Sigmoid colon (tissue), 4 donors: ENCODE data around the gene BACH1.

Source experiments
- EP300 ChIP-seq, 4 donors: sonication (generic); formaldehyde crosslinking; IDR thresholded peaks; one replicate each; pipeline ENCODE4 v1.6.1; 2017; ENCODE audit warnings: antibody characterized with exemption in 4 of 4
- POLR2A ChIP-seq, 2 donors: fragments of 450-650 bp; IDR thresholded peaks; one replicate each; pipeline ENCODE4 v1.6.1; 2016; ENCODE audit warnings: antibody characterized with exemption in 2 of 2, mild to moderate bottlenecking in 2 of 2, moderate library complexity in 2 of 2
- POLR2AphosphoS5 ChIP-seq, 4 donors: sonication (generic); formaldehyde crosslinking; IDR thresholded peaks; one replicate each; pipeline ENCODE4 v1.6.1; 2017; ENCODE audit warnings: antibody characterized with exemption in 4 of 4
- TF ChIP-seq, protein P1 (sequence below), 4 experiments: fragments of 450-650 bp in 3 of 4; fragments of 200-600 bp in 1 of 4; IDR thresholded peaks; one replicate each; pipeline ENCODE4 v1.5.1; 2016 to 2019; ENCODE audit warnings: antibody characterized with exemption in 4 of 4, mild to moderate bottlenecking in 3 of 4, moderate library complexity in 2 of 4

- TF ChIP-seq POLR2AphosphoS5 (IDR thresholded peaks at IDR 0.05) (no peak), POLR2A (IDR thresholded peaks at IDR 0.05) (no peak), EP300 (IDR thresholded peaks at IDR 0.05) (no peak)
- TF ChIP-seq, protein P1, sequence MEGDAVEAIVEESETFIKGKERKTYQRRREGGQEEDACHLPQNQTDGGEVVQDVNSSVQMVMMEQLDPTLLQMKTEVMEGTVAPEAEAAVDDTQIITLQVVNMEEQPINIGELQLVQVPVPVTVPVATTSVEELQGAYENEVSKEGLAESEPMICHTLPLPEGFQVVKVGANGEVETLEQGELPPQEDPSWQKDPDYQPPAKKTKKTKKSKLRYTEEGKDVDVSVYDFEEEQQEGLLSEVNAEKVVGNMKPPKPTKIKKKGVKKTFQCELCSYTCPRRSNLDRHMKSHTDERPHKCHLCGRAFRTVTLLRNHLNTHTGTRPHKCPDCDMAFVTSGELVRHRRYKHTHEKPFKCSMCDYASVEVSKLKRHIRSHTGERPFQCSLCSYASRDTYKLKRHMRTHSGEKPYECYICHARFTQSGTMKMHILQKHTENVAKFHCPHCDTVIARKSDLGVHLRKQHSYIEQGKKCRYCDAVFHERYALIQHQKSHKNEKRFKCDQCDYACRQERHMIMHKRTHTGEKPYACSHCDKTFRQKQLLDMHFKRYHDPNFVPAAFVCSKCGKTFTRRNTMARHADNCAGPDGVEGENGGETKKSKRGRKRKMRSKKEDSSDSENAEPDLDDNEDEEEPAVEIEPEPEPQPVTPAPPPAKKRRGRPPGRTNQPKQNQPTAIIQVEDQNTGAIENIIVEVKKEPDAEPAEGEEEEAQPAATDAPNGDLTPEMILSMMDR (IDR thresholded peaks at IDR 0.05), result no peak
Observed at GRCh38 chr21:29320031-29320430, 21.3 kb downstream of the BACH1 start.
